ENCODE measurements around the gene LDLRAD1.

GRCh38 chr1:54037476-54037875 is 19.5 kb upstream of the LDLRAD1 start:
- no peak for TF ChIP-seq POLR2A (IDR thresholded peaks at IDR 0.05; ENCODE audit: low read depth, low read length)
- no peak for TF ChIP-seq TAF1 (IDR thresholded peaks at IDR 0.05; ENCODE audit: borderline replicate concordance, low read depth, low read length)
- no peak for TF ChIP-seq POLR2AphosphoS5 (IDR thresholded peaks at IDR 0.05; ENCODE audit: low read depth, low read length)
